ENCODE results near the gene SOX5. TPM values are rescaled to one million over a fixed set of nuclear protein-coding genes. Genes with fewer than 3 reads are reported as not detected.
"Not testable (repeated sequence)": the region's sequence is repeated elsewhere in the genome, so short reads cannot be mapped to it uniquely, and the experiment has no call there.

Gene SOX5
- total RNA-seq, 1 experiment from 2014 or later = not detected

- H3K27me3 ChIP-seq = no peaks in the 10 kb centered on the region
- no peak for DNase-seq
- H3K4me3 ChIP-seq = no peak overlapping the region
- no peaks in the 10 kb centered on the region for H3K36me3 ChIP-seq
- no peaks in the 10 kb centered on the region for H3K9me3 ChIP-seq
Observed at GRCh38 chr12:23880988-23881387, 68.5 kb downstream of the SOX5 start.

- not testable (repeated sequence) for H3K4me3 ChIP-seq, H3K27me3 ChIP-seq, H3K9me3 ChIP-seq, DNase-seq, H3K36me3 ChIP-seq
Observed at GRCh38 chr12:23876618-23877017, 72.9 kb downstream of the SOX5 start.

DNA sequence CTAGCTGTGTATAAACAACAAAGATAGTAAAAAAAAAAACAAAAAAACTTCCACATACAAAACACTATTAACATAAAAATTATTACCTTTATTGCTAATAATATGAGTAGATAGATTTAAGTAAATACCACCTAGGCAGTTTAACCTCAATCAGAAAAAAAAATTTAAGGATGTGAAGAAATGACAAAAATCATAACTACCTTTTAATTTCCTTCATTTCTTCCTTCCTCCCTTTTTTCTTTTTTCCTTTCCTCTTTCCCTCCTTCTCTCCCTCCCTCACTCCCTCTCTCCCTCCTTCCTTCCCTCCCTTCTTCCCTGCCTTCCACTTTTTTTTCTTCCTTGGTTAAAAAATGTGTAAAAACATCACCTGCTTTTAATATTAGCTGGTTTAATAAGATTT is 81.7 kb downstream of the SOX5 start:
- Histone ChIP-seq H3K36me3 (no peaks in the 10 kb centered on the region), H3K27me3 (no peaks in the 10 kb centered on the region), H3K4me3 (no peak overlapping the region), H3K9me3 (no peaks in the 10 kb centered on the region)
- no peak for DNase-seq

GRCh38 chr12:23862701-23863100 is 86.8 kb downstream of the SOX5 start:
- no peak for DNase-seq
- Histone ChIP-seq H3K36me3 (no peaks in the 10 kb centered on the region), H3K9me3 (no peaks in the 10 kb centered on the region), H3K27me3 (no peaks in the 10 kb centered on the region), H3K4me3 (no peak overlapping the region)

- H3K27me3 ChIP-seq = no peaks in the 10 kb centered on the region
- H3K9me3 ChIP-seq = no peaks in the 10 kb centered on the region
- no peak for DNase-seq
- H3K4me3 ChIP-seq = no peak overlapping the region
- H3K36me3 ChIP-seq = no peaks in the 10 kb centered on the region
Observed at GRCh38 chr12:23860019-23860418, 89.5 kb downstream of the SOX5 start.

GRCh38 chr12:23857178-23857577 is 92.3 kb downstream of the SOX5 start:
- no peaks in the 10 kb centered on the region for H3K9me3 ChIP-seq
- no peak overlapping the region for H3K4me3 ChIP-seq

GRCh38 chr12:23855813-23856212 is 93.7 kb downstream of the SOX5 start:
- no peaks in the 10 kb centered on the region for H3K9me3 ChIP-seq
- H3K27me3 ChIP-seq = 0 out of 2 replicates have a peak, but pooled peaks cover 2% of the 10 kb centered on the region
- H3K36me3 ChIP-seq = no peaks in the 10 kb centered on the region
- DNase-seq = no peak
- H3K4me3 ChIP-seq = no peak overlapping the region

More at GRCh38 chr12:23857178-23857577, 92.3 kb downstream of the SOX5 start:
- Histone ChIP-seq H3K27me3 (0 out of 2 replicates have a peak, but pooled peaks cover 2% of the 10 kb centered on the region), H3K36me3 (no peaks in the 10 kb centered on the region)
- DNase-seq = no peak

DNA sequence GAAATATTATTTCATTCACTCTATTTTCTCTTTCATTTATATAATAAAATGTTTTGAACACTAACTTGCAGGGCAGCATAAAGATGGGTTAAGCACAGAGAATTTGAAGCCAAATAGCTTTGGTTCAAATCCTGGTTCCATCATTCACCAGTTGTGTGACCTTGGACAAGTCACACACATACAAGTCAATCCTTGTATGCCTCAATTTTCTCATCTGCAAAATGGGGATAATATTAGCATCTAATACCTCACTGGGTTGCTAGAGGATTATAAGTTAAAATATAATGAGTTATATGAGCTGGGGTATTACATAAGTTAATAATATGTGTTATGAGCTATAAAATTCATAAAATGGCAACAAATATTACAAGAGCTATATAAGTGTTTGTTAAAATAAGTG is 94.9 kb downstream of the SOX5 start:
- Histone ChIP-seq H3K36me3 (no peaks in the 10 kb centered on the region), H3K9me3 (no peaks in the 10 kb centered on the region), H3K4me3 (no peak overlapping the region), H3K27me3 (0 out of 2 replicates have a peak, but pooled peaks cover 2% of the 10 kb centered on the region)
- DNase-seq = no peak

DNA sequence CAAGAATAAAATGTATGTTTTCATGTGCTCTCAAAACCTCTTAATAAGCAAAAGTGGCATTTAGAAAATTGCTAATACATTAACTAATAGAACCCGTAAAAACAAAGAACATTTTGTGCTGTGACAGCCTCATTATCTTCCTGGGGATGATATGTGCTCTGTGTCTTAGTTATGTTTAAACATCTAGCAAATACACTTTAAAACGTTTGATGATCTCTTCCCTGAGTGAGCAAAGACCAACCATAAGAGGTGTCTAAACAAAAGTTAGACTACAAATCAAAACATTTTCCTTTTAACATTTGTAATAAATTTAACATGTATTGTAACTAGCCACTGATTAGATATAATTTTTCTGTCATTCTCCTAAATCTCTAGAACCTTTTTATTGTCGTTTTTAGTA is 95.8 kb downstream of the SOX5 start:
- H3K9me3 ChIP-seq = no peaks in the 10 kb centered on the region
- H3K36me3 ChIP-seq = no peaks in the 10 kb centered on the region
- DNase-seq = no peak
- H3K4me3 ChIP-seq = no peak overlapping the region
- H3K27me3 ChIP-seq = 0 out of 2 replicates have a peak, but pooled peaks cover 2% of the 10 kb centered on the region

DNA sequence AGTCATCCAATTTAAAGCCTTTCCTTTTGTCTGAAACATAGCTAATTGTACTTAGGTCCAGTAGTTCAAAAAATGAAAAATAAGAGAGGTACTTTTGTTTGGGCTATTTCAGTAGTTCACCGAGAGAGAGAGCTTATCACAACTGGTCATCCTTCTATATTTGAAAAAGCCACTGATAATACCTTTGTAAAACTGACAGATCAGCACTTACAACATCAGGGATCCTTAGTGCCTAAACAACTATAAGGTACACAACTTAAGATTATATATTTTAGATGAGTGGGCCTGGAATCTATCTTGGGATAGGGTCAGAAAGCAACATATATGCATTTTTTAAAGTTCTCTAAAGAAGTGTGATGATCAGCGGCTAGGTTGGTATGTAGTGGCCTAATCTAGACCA is 97.9 kb downstream of the SOX5 start:
- H3K4me3 ChIP-seq = no peak overlapping the region
- DNase-seq = no peak
- H3K36me3 ChIP-seq = no peaks in the 10 kb centered on the region
- no peaks in the 10 kb centered on the region for H3K9me3 ChIP-seq
- 0 out of 2 replicates have a peak, but pooled peaks cover 5% of the 10 kb centered on the region for H3K27me3 ChIP-seq

- 0 out of 2 replicates have a peak, but pooled peaks cover 3% of the 10 kb centered on the region for H3K27me3 ChIP-seq
- DNase-seq = no peak
- H3K4me3 ChIP-seq = no peak overlapping the region
- H3K36me3 ChIP-seq = no peaks in the 10 kb centered on the region
- no peaks in the 10 kb centered on the region for H3K9me3 ChIP-seq
Observed at GRCh38 chr12:23847857-23848256, 101.6 kb downstream of the SOX5 start.

GRCh38 chr12:23843958-23844357 is 105.5 kb downstream of the SOX5 start:
- Histone ChIP-seq H3K36me3 (no peaks in the 10 kb centered on the region), H3K27me3 (peaks cover 4% of the 10 kb centered on the region; the same call in 1 of the 2 replicates), H3K4me3 (no peak overlapping the region), H3K9me3 (no peaks in the 10 kb centered on the region)
- no peak for DNase-seq

GRCh38 chr12:23834076-23834475 is 115.4 kb downstream of the SOX5 start:
- no peaks in the 10 kb centered on the region for H3K9me3 ChIP-seq
- no peak for DNase-seq
- no peak overlapping the region for H3K4me3 ChIP-seq
- H3K36me3 ChIP-seq = no peaks in the 10 kb centered on the region
- no peaks in the 10 kb centered on the region; the same call in none of the 2 replicates for H3K27me3 ChIP-seq

- H3K27me3 ChIP-seq = no peaks in the 10 kb centered on the region; the same call in none of the 2 replicates
- H3K36me3 ChIP-seq = no peaks in the 10 kb centered on the region
- no peak overlapping the region for H3K4me3 ChIP-seq
- no peaks in the 10 kb centered on the region for H3K9me3 ChIP-seq
- no peak for DNase-seq
Observed at GRCh38 chr12:23831739-23832138, 117.7 kb downstream of the SOX5 start.

DNA sequence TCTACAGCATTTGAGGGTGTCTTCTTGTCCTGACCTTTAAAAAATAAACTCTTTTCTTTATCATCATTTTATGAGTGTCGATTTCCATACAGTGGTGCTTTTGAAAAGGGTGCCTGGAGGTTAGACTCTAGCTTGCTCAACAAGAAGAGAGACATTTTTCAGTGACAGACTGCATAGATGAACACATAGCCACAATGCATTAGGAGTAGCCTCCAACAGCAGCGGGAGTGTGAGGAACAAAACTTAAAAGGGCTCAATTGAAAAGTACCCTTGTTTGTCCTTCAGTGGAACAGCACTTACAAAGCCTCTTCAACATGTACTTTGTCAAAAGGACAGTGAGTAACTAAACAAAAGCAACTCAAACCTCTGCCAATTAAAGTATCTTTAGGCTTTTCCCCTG is 119.3 kb downstream of the SOX5 start:
- no peaks in the 10 kb centered on the region for H3K36me3 ChIP-seq
- no peak overlapping the region for H3K4me3 ChIP-seq
- no peaks in the 10 kb centered on the region; the same call in none of the 2 replicates for H3K27me3 ChIP-seq
- H3K9me3 ChIP-seq = no peaks in the 10 kb centered on the region
- no peak for DNase-seq

DNA sequence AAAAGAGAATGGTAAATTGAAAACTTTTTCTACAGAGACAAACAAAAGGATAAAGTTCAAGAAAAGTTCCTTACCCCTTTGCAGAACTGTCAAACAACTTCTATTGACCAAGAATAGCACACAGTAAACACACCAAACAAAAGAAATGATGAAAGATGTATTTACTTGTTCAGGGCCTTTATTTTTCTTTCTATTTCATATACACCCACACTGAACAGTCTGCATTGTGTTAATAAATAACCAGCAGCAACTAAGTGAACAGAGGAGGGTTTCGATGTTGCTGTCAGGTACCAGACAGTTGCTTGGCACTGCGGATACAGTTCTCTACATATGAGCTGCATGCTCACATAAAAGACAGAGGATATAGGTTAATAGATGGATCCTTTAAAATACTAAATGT is 122.1 kb downstream of the SOX5 start:
- Histone ChIP-seq H3K4me3 (no peak overlapping the region), H3K9me3 (no peaks in the 10 kb centered on the region), H3K36me3 (no peaks in the 10 kb centered on the region), H3K27me3 (no peaks in the 10 kb centered on the region; the same call in 1 of the 2 replicates)
- DNase-seq = no peak

DNA sequence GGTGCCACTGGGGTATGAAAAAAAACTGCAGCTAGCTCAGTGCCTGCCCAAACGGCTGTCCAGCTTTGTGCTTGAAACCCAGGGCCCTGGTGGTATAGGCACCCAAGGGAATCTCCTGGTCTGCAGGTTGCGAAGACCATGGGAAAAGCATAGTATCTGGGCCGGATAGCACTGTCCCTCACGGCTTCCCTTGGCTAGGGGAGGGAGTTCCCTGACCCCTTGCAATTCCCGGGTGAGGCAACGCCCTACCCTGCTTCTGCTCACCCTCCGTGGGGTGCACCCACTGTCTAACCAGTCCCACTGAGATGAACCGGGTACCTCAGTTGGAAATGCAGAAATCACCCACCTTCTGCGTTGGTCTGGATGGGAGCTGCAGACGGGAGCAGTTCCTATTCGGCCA is 124.3 kb downstream of the SOX5 start:
- H3K4me3 ChIP-seq = not testable (repeated sequence)

GRCh38 chr12:23824358-23824757 is 125.1 kb downstream of the SOX5 start:
- no peaks in the 10 kb centered on the region for H3K9me3 ChIP-seq
- H3K36me3 ChIP-seq = no peaks in the 10 kb centered on the region
- no peaks in the 10 kb centered on the region for H3K27me3 ChIP-seq
- DNase-seq = no peak
- no peak overlapping the region for H3K4me3 ChIP-seq

More for the DNA sequence above, 124.3 kb downstream of the SOX5 start:
- H3K9me3 ChIP-seq, DNase-seq, H3K36me3 ChIP-seq, H3K27me3 ChIP-seq: not testable (repeated sequence)

DNA sequence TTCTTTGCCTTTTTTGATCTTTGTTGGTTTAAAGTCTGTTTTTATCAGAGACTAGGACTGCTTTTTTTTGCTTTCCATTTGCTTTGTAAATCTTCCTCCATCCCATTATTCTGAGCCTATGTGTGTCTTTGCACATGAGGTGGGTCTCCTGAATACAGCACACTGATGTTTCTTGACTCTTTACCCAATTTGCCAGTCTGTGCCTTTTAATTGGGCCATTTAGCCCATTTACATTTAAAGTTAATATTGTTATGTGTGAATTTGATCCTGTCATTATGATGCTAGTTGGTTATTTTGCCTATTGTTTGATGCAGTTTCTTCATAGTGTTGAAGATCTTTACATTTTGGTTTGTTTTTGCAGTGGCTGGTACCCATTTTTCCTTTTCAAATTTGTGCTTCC is 126.6 kb downstream of the SOX5 start:
- not testable (repeated sequence) for H3K4me3 ChIP-seq, H3K9me3 ChIP-seq, DNase-seq, H3K36me3 ChIP-seq, H3K27me3 ChIP-seq
